IPS DF 4.7 (cell line): ENCODE data around the gene TNFRSF25.
"Not testable (repeated sequence)": the region's sequence is repeated elsewhere in the genome, so short reads cannot be mapped to it uniquely, and the experiment has no call there.

ENCODE experiments used
- DNase-seq: peaks from one replicate; pipeline ENCODE4 v3.0.0-alpha.2; 2013; ENCODE audit warnings: low spot score; ENCODE audit errors: extremely low read depth

TNFRSF25 gene

GRCh38 chr1:6453895-6454855, 11.8 kb downstream of the TNFRSF25 start:
- DNase-seq: not testable (repeated sequence)

GRCh38 chr1:6450943-6451373, 15.0 kb downstream of the TNFRSF25 start:
- DNase-seq: no peak

- DNase-seq: not testable (repeated sequence)
Observed at GRCh38 chr1:6450486-6450885, 15.5 kb downstream of the TNFRSF25 start.

GRCh38 chr1:6450005-6450450, 15.9 kb downstream of the TNFRSF25 start:
- no peak for DNase-seq

- DNase-seq: no peak
Observed at GRCh38 chr1:6448749-6449631, 17.0 kb downstream of the TNFRSF25 start.

GRCh38 chr1:6447818-6448748, 17.9 kb downstream of the TNFRSF25 start:
- no peak for DNase-seq

- no peak for DNase-seq
Observed at GRCh38 chr1:6447016-6447817, 18.8 kb downstream of the TNFRSF25 start.

GRCh38 chr1:6446665-6447015, 19.3 kb downstream of the TNFRSF25 start:
- no peak for DNase-seq

GRCh38 chr1:6445929-6446328, 20.0 kb downstream of the TNFRSF25 start:
- DNase-seq: not testable (repeated sequence)

GRCh38 chr1:6445062-6445763, 20.8 kb downstream of the TNFRSF25 start:
- no peak for DNase-seq

GRCh38 chr1:6444377-6444776, 21.6 kb downstream of the TNFRSF25 start:
- no peak for DNase-seq

GRCh38 chr1:6443339-6444115, 22.4 kb downstream of the TNFRSF25 start:
- no peak for DNase-seq

- DNase-seq: no peak
Observed at GRCh38 chr1:6441586-6441985, 24.4 kb downstream of the TNFRSF25 start.

- DNase-seq: no peak
Observed at GRCh38 chr1:6440198-6441126, 25.5 kb downstream of the TNFRSF25 start.

- no peak for DNase-seq
Observed at GRCh38 chr1:6438047-6438525, 27.9 kb downstream of the TNFRSF25 start.

GRCh38 chr1:6437012-6437700, 28.8 kb downstream of the TNFRSF25 start:
- not testable (repeated sequence) for DNase-seq

GRCh38 chr1:6436277-6436676, 29.7 kb downstream of the TNFRSF25 start:
- not testable (repeated sequence) for DNase-seq
